ENCODE data around the gene CCNQ. TPM values are rescaled to one million over a fixed set of nuclear protein-coding genes. Genes with fewer than 3 reads are reported as not detected.

Gene CCNQ
- total and polyA plus RNA-seq, 2 donors from 2014 or later: 14.6 to 35.4 TPM

- H3K27me3 ChIP-seq (ENCODE audit: control insufficient read depth, insufficient read depth, low read length): no peaks in the 10 kb centered on the region
- intact Hi-C loops (cut with DNase I): no loop called here
- FAIRE-seq (no peak), DNase-seq (no peak)
- H3K27ac ChIP-seq (ENCODE audit: low read depth in 2 of 2, low read length in 2 of 2): no peak overlapping the region
- H3K4me3 ChIP-seq (ENCODE audit: low read length in 3 of 3): no peak overlapping the region
- H3K4me1 ChIP-seq (ENCODE audit: control insufficient read depth in 2 of 3, insufficient read depth in 2 of 3, low read depth in 1 of 3, low read length in 3 of 3): peaks cover 0 to 10% (median 0%) of the 10 kb centered on the region in 3 donors
- no peak for TF ChIP-seq CTCF (IDR thresholded peaks at IDR 0.05; ENCODE audit: borderline replicate concordance, extremely low read depth, insufficient read depth)
- no peak overlapping the region for H3K9ac ChIP-seq (ENCODE audit: low read length in 3 of 3)
- no peaks in the 10 kb centered on the region for H3K9me3 ChIP-seq (ENCODE audit: control insufficient read depth in 2 of 3, insufficient read depth in 1 of 3, low read length in 3 of 3)
- H3K36me3 ChIP-seq (ENCODE audit: control insufficient read depth in 2 of 3, insufficient read depth in 3 of 3, low read length in 3 of 3): no peaks in the 10 kb centered on the region
Measured at GRCh38 chrX:153603131-153603656, 4.3 kb upstream of the CCNQ start.

DNA sequence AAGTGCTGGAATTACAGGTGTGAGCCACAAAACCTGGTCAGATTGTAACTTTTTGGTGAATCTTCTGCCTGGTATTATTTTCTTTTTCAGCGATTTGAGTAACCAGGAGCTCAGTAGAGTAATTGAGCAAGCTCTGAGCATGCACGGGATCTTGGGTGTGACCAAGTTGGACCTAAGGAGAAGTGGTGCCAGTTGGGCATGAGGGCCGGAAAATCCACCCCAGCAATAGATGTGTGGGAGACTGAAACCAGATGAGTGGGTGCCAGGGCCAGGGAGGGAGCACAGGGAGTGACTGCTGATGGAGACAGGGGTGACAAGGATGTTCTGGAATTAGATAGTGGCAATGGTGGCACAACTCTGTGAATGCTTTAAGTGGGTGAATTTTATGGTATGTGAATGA lies 3.7 kb upstream of the CCNQ start:
- no peaks in the 10 kb centered on the region for H3K27me3 ChIP-seq (ENCODE audit: control insufficient read depth, insufficient read depth, low read length)
- no peak for DNase-seq
- no peaks in the 10 kb centered on the region for H3K36me3 ChIP-seq (ENCODE audit: control insufficient read depth in 2 of 3, insufficient read depth in 3 of 3, low read length in 3 of 3)
- H3K9ac ChIP-seq (ENCODE audit: low read length in 3 of 3): no peak overlapping the region
- H3K9me3 ChIP-seq (ENCODE audit: control insufficient read depth in 2 of 3, insufficient read depth in 1 of 3, low read length in 3 of 3): no peaks in the 10 kb centered on the region
- no peak for FAIRE-seq
- H3K4me1 ChIP-seq (ENCODE audit: control insufficient read depth in 2 of 3, insufficient read depth in 2 of 3, low read depth in 1 of 3, low read length in 3 of 3): peaks cover 0 to 12% (median 0%) of the 10 kb centered on the region in 3 donors
- no peak for TF ChIP-seq CTCF (IDR thresholded peaks at IDR 0.05; ENCODE audit: borderline replicate concordance, extremely low read depth, insufficient read depth)
- H3K4me3 ChIP-seq (ENCODE audit: low read length in 3 of 3): no peak overlapping the region
- H3K27ac ChIP-seq (ENCODE audit: low read depth in 2 of 2, low read length in 2 of 2): no peak overlapping the region
- intact Hi-C loops (cut with DNase I): no loop called here

- DNase-seq: no peak
- no peak overlapping the region for H3K9ac ChIP-seq (ENCODE audit: low read length in 3 of 3)
- H3K4me1 ChIP-seq (ENCODE audit: control insufficient read depth in 2 of 3, insufficient read depth in 2 of 3, low read depth in 1 of 3, low read length in 3 of 3): peaks cover 0 to 12% (median 0%) of the 10 kb centered on the region in 3 donors
- H3K4me3 ChIP-seq (ENCODE audit: low read length in 3 of 3): no peak overlapping the region
- H3K27me3 ChIP-seq (ENCODE audit: control insufficient read depth, insufficient read depth, low read length): no peaks in the 10 kb centered on the region
- no peaks in the 10 kb centered on the region for H3K9me3 ChIP-seq (ENCODE audit: control insufficient read depth in 2 of 3, insufficient read depth in 1 of 3, low read length in 3 of 3)
- FAIRE-seq: no peak
- intact Hi-C loops (cut with DNase I): no loop called here
- no peaks in the 10 kb centered on the region for H3K36me3 ChIP-seq (ENCODE audit: control insufficient read depth in 2 of 3, insufficient read depth in 3 of 3, low read length in 3 of 3)
- no peak for TF ChIP-seq CTCF (IDR thresholded peaks at IDR 0.05; ENCODE audit: borderline replicate concordance, extremely low read depth, insufficient read depth)
- no peak overlapping the region for H3K27ac ChIP-seq (ENCODE audit: low read depth in 2 of 2, low read length in 2 of 2)
Measured at GRCh38 chrX:153601511-153602110, 2.7 kb upstream of the CCNQ start.
